WTC11 (cell line): ENCODE results near the gene PITPNC1.

Experiments used
- AFF4 ChIP-seq: sonication (generic); formaldehyde crosslinking; IDR thresholded peaks from 2 replicates; pipeline ENCODE4 v1.8.1; 2023; ENCODE audit warnings: mild to moderate bottlenecking, missing genetic modification reagents, borderline replicate concordance
- CTCF ChIP-seq: fragments of 200-600 bp; IDR thresholded peaks from 2 replicates; pipeline ENCODE4 v1.8.0; 2022; ENCODE audit warnings: antibody characterized with exemption
- TEAD1 ChIP-seq: sonication (generic); formaldehyde crosslinking; IDR thresholded peaks from 2 replicates; pipeline ENCODE4 v1.8.0; 2022; ENCODE audit warnings: mild to moderate bottlenecking, missing genetic modification reagents

DNA sequence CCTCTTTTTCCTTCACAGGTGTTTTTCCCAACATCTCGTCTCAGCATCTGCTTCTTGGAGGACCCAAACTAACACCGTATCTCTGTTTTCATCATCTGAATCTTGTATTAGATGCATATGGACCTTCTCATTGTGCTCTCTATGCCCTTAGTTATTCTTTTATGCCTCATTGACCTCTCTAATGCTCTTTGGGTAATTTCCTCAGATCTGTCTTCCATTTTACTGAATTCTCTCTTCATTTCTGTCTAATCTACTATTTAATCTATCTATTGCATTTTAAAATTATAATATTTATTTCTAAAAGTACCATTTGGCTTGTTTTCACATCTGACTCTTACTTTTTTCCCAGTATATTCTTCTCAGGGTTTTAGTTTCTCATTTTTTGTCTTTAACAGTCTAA is 81.1 kb downstream of the PITPNC1 start:
- TF ChIP-seq TEAD1 (no peak), CTCF (no peak), AFF4 (no peak)
